GM12892 (cell line): ENCODE results near the gene AADACL2.

Experiments used
- POLR2A ChIP-seq: IDR thresholded peaks from 2 replicates; pipeline ENCODE4 v1.6.1; 2011; ENCODE audit warnings: low read depth, low read length, control low read depth
- POLR2AphosphoS5 ChIP-seq: IDR thresholded peaks from 2 replicates; pipeline ENCODE4 v1.6.1; 2011; ENCODE audit warnings: low read depth, low read length, control low read depth
- TAF1 ChIP-seq: IDR thresholded peaks from 2 replicates; pipeline ENCODE4 v1.6.1; 2011; ENCODE audit warnings: low read depth, mild to moderate bottlenecking, control low read depth, low read length, borderline replicate concordance

DNA sequence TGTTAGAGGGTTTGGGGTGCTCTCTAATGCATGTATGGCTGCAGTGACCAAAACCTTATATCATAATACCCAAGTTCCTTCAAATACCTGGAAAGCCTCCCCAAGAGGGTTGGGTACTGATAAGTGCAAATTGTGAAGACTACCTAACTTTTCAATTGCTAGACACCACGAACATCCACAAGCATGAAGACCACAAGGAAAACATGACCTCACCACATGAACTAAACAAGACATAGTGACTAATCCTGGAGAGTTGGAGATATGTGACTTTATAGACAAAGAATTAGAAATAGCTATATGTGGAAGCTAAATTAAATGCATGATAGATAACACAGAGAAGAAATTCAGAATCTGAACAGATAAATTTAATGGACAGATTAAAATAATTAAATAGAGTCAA, 23.9 kb upstream of the AADACL2 start:
- no peak for TF ChIP-seq POLR2AphosphoS5
- no peak for TF ChIP-seq POLR2A
- TF ChIP-seq TAF1, result no peak
